M059J (cell line): ENCODE measurements around the gene PRRC2B. TPM values are rescaled to one million over a fixed set of nuclear protein-coding genes. Genes with fewer than 3 reads are reported as not detected.
A peak's percentile ranks its signal among the peaks of the same experiment; 100 is the strongest.
"Not testable (repeated sequence)": the region's sequence is repeated elsewhere in the genome, so short reads cannot be mapped to it uniquely, and the experiment has no call there.

ENCODE experiments used
- DNase-seq: peaks from one replicate; pipeline ENCODE4 v3.0.0-alpha.2; 2012; ENCODE audit warnings: low read depth
- total RNA-seq: library from RNA; depleted of rRNA; stranded (reverse); fragments of >200 nt; shearing (Covaris generic); gene quantifications from 2 replicates; pipeline ENCODE4 v1.2.3, GENCODE V29; 2014; rRNA removed

Gene PRRC2B
- total RNA-seq, 1 experiment from 2014 or later: 80.5 TPM

DNA sequence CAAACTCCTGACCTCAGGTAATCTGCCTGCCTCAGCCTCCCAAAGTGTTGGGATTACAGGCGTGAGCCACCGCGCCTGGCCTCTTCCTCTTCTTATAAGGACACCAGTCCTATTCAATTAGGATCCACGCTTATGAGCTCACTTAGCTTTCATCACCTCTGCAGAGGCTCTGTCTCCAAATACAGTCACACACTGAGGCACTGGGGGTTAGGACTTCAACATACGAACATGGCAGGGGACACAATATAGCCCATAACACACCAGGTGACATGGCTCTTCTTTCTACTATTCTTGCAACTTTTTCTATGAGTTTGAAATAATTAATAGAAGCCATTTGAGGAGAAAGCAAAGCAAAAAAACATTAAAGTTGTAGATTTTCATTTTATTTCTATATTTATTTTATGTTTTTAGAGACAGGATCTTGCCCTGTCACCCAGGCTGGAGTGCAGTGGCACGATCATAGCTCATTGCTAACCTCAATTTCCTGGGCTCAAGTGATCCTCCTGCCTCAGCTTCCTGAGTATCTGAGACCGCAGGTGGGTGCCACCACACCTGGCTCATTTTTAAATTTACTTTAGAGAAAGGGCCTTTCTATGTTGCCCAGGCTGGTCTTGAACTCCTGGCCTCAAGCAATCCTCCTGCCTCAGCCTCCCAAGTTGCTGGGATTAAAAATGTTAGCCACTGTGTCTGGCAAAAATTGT lies 145.5 kb downstream of the PRRC2B start:
- no peak for DNase-seq

DNA sequence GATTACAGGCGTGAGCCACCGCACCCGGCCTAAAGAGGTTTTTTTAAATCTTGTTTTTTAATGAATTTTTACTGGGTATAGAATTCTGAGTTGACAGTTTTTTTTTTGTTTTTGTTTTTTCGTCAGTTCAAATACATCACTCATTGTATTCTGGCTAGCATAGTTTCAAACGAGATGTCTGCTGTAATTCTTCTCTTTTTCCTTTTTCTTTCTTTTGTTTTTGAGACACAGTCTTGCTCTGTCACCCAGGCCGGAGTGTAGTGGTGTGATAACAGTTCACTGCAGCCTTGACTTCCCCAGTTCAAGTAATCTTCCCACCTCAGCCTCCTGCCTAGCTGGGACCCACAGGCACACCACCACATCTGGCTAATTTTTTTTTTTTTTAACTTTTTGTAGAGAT lies 149.3 kb downstream of the PRRC2B start:
- peak; percentile 16 for DNase-seq

- DNase-seq: no peak
Observed at GRCh38 chr9:131545003-131545785, 151.3 kb downstream of the PRRC2B start, which contains the start of gene PRRT1B. Gene PRRT1B, plus strand, starts transcription at chr9:131545523. Its CDS starts 93 bp downstream, at chr9:131545616.

GRCh38 chr9:131545786-131546335 lies 152.0 kb downstream of the PRRC2B start:
- DNase-seq: no peak

DNA sequence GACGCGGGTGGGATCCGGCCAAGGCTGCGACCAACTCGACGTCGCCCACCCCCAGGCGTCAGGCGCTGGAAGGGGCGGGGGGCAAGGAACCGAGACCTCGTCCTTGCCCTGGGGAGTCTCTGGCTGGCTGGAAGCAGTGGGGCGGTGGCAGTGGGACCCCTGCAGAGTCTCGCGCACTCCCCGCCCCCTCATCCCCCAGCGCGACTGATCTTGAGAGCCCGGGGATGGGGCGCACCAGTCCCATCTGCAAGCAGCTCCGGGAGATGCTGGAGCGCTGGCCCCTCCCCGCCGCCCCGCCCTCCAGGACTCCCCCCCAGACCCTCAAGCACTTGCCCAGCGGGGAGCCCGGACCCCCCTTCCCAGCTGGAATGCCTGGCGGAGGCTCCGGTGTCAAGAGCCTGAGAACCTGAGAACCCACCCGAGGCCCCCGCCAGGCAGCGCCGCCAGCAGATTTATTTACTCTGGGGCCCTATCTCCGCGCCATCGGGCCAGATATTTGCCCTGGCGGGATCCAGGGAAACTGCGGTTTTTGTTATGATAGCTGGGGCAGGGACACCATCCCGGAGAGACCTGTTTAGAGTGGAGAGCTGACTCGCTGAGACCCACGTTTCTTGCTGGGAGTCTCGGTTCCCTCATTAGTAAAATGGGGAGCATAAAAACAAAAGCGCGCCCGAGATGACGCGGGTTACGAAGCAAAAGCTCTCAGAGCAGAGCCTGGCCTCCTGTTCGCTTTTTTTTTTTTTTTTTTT lies 152.6 kb downstream of the PRRC2B start:
- peak; percentile 41 for DNase-seq

DNA sequence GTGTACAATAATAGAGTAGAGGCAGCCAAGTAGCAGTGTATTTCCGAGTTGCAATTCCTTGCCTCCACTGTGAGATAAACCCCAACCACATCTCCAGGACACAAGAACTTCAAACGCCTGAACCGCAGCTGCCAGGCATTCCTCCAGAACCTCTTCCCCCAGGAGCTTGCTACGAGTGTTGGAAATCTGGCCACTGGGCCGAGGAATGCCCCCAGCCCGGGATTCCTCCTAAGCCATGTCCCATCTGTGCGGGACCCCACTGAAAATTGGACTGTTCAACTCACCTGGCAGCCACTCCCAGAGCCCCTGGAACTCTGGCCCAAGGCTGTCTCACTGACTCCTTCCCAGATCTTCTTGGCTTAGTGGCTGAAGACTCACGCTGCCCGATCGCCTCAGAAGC lies 155.3 kb downstream of the PRRC2B start:
- DNase-seq: not testable (repeated sequence)

Other genes starting within 250 kb of the PRRC2B start
- gene FAM78A, start 117.6 kb upstream of the PRRC2B start, total RNA-seq: 0.49 and 0.71 TPM in 2 replicates
- gene PLPP7, start 104.4 kb upstream of the PRRC2B start, total RNA-seq: 2.6 and 3.4 TPM in 2 replicates
- 22.8 and 28.4 TPM in 2 replicates for gene POMT1, start 108.8 kb downstream of the PRRC2B start, total RNA-seq
- 37.3 and 44.0 TPM in 2 replicates for gene UCK1, start 137.2 kb downstream of the PRRC2B start, total RNA-seq
- not detected in 2 replicates for gene PRRT1B, start 151.4 kb downstream of the PRRC2B start, total RNA-seq